Central memory CD8-positive, alpha-beta T cell (primary cell): Measurements from ENCODE around the gene CDC45.

Source experiments
- ATAC-seq: fragments of 150-1000 bp; cut with Tn5 transposase; replicated peaks from 2 replicates; pipeline ENCODE4 v1.10.0; 2022; ENCODE audit warnings: mild to moderate bottlenecking, moderate FRiP score, moderate number of reproducible peaks; ENCODE audit not compliant: poor library complexity, severe bottlenecking; ENCODE audit errors: extremely low read depth
- DNase-seq, 2 donors: peaks; one replicate each; pipeline ENCODE4 v3.0.0; 2021; ENCODE audit warnings: low spot score in 2 of 2
- H3K27ac Mint-ChIP-seq: one replicate; pipeline ENCODE4 v1.8.0; 2022; ENCODE audit warnings: low read depth, mild to moderate bottlenecking, moderate library complexity, mixed read lengths
- H3K27me3 Mint-ChIP-seq: one replicate; pipeline ENCODE4 v1.8.0; 2022; ENCODE audit warnings: mixed read lengths
- H3K36me3 Mint-ChIP-seq: one replicate; pipeline ENCODE4 v1.8.0; 2022; ENCODE audit warnings: mild to moderate bottlenecking, moderate library complexity, mixed read lengths; ENCODE audit not compliant: insufficient read depth
- H3K4me1 Mint-ChIP-seq: one replicate; pipeline ENCODE4 v1.8.0; 2022; ENCODE audit warnings: mixed read lengths
- H3K4me3 Mint-ChIP-seq: one replicate; pipeline ENCODE4 v1.8.0; 2022; ENCODE audit warnings: mild to moderate bottlenecking, moderate library complexity, mixed read lengths
- H3K9me3 Mint-ChIP-seq: one replicate; pipeline ENCODE4 v1.8.0; 2022; ENCODE audit warnings: mixed read lengths

Gene CDC45

DNA sequence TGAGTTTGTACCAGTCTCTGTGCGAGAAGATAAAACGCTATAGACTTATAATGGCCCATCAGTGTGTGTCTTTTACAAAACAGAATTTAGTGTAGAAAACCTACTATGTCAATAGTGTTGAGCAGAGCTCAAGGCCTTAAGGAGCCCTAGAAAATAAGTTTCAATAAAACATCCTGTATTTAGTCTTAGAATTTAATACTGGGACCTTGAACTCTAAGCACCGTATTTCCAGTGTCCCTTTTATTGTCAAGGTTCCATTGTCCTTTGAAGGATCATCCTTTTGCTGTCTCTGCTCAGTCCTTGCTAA, 16.6 kb downstream of the CDC45 start:
- Mint-ChIP-seq H3K9me3 (no peaks in the 10 kb centered on the region), H3K27me3 (no peaks in the 10 kb centered on the region), H3K36me3 (peaks cover 7% of the 10 kb centered on the region), H3K4me1 (no peaks in the 10 kb centered on the region), H3K4me3 (no peak overlapping the region), H3K27ac (no peak overlapping the region)
- ATAC-seq (no peak), DNase-seq (no peak)

DNA sequence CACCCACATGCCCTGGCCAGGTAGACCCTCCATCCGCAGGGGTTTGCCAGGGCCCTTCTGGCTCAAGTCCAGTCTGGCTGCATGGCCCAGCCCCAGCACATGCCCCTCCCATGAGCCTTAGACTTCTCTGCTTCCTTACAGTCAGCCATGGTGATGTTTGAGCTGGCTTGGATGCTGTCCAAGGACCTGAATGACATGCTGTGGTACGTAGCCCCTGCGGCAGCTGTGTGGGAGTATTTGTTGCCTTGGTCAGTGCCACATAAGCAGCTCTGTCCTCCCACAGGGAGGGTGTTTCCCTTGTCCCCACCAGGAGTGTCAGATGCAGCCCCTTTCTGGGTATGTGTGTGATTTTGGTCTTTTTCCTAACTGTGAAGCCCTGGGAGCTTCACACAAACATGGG, 17.5 kb downstream of the CDC45 start:
- Mint-ChIP-seq H3K9me3 (no peaks in the 10 kb centered on the region), H3K4me3 (no peak overlapping the region), H3K36me3 (peaks cover 7% of the 10 kb centered on the region), H3K27ac (no peak overlapping the region), H3K27me3 (no peaks in the 10 kb centered on the region), H3K4me1 (no peaks in the 10 kb centered on the region)
- DNase-seq: no peak
- ATAC-seq: no peak

GRCh38 chr22:19498154-19498865, 18.6 kb downstream of the CDC45 start:
- Mint-ChIP-seq H3K27ac (no peak overlapping the region), H3K9me3 (no peaks in the 10 kb centered on the region), H3K36me3 (peaks cover 7% of the 10 kb centered on the region), H3K27me3 (no peaks in the 10 kb centered on the region), H3K4me3 (no peak overlapping the region), H3K4me1 (no peaks in the 10 kb centered on the region)
- DNase-seq (no peak), ATAC-seq (no peak)

DNA sequence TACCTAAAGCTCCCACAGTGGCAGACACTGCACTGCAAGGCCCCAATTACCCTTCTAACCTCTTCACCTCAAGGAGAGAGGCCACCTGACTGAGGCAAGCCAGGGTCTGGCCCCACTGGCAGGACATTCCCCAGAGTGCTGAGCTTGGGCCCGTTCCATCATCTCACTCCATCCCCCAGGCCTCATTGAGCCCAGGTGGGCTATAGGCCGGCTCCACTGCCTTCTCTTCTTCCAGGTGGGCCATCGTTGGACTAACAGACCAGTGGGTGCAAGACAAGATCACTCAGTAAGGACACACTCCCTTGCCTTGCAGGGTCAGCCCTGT, 19.1 kb downstream of the CDC45 start:
- Mint-ChIP-seq H3K27me3 (no peaks in the 10 kb centered on the region), H3K27ac (no peak overlapping the region), H3K4me1 (no peaks in the 10 kb centered on the region), H3K36me3 (peaks cover 7% of the 10 kb centered on the region), H3K9me3 (no peaks in the 10 kb centered on the region), H3K4me3 (no peak overlapping the region)
- DNase-seq: no peak
- ATAC-seq: no peak

DNA sequence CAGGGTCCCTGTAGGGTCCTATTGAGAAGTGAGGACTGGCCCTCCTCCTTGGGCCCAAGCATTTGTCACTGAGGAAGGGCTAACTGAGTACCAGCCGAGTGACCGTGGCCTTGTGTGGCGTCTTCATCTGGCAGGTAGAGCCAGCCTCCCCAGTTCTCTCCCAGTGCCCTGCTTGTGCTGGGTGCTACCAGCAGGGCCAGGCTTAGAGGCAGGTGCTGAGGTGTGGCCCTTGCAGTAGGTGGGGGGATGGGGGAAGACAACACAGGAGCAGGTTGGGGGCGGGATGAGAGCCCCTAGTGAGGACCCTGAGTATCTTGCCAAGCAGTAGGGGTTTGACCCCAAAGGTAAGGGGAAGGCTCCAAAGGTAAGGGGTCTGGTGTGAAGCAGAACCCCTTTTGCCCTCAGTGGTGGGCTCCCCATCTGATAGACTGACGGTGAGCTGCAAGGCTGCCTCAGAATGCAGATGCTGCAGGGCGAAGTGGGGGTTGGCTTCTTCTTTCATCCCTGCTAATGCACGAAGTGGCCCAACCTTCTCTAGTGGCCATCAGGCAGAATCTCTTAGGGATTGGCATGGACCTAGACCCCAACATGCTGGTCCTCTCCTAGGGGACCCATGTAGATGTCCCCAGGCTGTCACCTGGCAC, 19.6 kb downstream of the CDC45 start:
- Mint-ChIP-seq H3K4me3 (no peak overlapping the region), H3K9me3 (no peaks in the 10 kb centered on the region), H3K27me3 (no peaks in the 10 kb centered on the region), H3K36me3 (peaks cover 7% of the 10 kb centered on the region), H3K27ac (no peak overlapping the region), H3K4me1 (no peaks in the 10 kb centered on the region)
- DNase-seq (no peak), ATAC-seq (no peak)

- no peak for DNase-seq
- H3K27ac Mint-ChIP-seq: no peak overlapping the region
- no peak for ATAC-seq
- peaks cover 7% of the 10 kb centered on the region for H3K36me3 Mint-ChIP-seq
- H3K4me1 Mint-ChIP-seq: no peaks in the 10 kb centered on the region
- H3K9me3 Mint-ChIP-seq: no peaks in the 10 kb centered on the region
- no peak overlapping the region for H3K4me3 Mint-ChIP-seq
- no peaks in the 10 kb centered on the region for H3K27me3 Mint-ChIP-seq
Observed at GRCh38 chr22:19499880-19500242, 20.1 kb downstream of the CDC45 start.

- Mint-ChIP-seq H3K27me3 (no peaks in the 10 kb centered on the region), H3K9me3 (no peaks in the 10 kb centered on the region), H3K36me3 (peaks cover 10% of the 10 kb centered on the region), H3K4me3 (no peak overlapping the region), H3K4me1 (peaks cover 10% of the 10 kb centered on the region), H3K27ac (no peak overlapping the region)
- DNase-seq: no peak
- ATAC-seq: no peak
Observed at GRCh38 chr22:19501897-19502447, 22.3 kb downstream of the CDC45 start.

DNA sequence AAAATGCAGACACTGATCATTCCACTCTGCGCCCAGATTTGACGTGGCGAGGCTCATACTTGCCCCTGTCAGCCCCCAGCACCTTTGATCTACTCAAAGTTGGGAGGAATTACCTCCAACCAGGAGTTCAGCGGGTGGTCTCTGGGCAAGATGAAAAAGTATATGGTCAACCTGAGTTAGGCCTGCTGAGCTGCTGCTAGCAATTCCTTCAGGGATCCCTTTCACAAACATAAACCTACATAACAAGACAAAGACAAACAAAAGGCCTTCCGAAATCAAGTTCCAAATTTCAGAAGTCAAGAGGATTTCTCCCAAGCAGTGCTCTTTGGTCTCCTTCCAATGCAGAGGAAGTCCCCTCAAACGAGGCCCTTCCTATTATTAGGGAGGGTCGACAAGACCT, 23.6 kb downstream of the CDC45 start:
- peaks cover 10% of the 10 kb centered on the region for H3K36me3 Mint-ChIP-seq
- no peak for ATAC-seq
- no peaks in the 10 kb centered on the region for H3K27me3 Mint-ChIP-seq
- H3K4me1 Mint-ChIP-seq: peaks cover 10% of the 10 kb centered on the region
- DNase-seq: no peak
- no peaks in the 10 kb centered on the region for H3K9me3 Mint-ChIP-seq
- H3K4me3 Mint-ChIP-seq: no peak overlapping the region
- no peak overlapping the region for H3K27ac Mint-ChIP-seq

DNA sequence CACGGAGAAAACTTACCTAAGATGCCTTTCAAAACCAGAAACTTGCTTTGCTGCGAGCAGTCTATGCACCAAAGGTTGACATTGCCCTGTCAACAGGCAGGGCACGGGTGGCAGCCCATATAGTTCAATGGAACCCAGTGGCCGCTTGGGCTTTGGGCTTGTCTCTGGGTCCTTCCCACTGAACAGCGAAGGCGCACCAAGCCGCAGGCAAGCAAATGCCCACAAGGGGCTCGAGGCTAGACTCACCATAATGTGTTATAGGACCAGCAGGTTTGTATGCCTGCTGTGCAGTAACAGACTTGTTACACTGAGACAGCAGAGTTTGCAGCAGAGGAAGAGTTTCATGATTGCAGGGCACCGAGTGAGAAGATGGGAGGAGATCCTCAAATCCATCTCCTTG, 24.1 kb downstream of the CDC45 start:
- Mint-ChIP-seq H3K27ac (no peak overlapping the region), H3K4me1 (peaks cover 10% of the 10 kb centered on the region)

DNA sequence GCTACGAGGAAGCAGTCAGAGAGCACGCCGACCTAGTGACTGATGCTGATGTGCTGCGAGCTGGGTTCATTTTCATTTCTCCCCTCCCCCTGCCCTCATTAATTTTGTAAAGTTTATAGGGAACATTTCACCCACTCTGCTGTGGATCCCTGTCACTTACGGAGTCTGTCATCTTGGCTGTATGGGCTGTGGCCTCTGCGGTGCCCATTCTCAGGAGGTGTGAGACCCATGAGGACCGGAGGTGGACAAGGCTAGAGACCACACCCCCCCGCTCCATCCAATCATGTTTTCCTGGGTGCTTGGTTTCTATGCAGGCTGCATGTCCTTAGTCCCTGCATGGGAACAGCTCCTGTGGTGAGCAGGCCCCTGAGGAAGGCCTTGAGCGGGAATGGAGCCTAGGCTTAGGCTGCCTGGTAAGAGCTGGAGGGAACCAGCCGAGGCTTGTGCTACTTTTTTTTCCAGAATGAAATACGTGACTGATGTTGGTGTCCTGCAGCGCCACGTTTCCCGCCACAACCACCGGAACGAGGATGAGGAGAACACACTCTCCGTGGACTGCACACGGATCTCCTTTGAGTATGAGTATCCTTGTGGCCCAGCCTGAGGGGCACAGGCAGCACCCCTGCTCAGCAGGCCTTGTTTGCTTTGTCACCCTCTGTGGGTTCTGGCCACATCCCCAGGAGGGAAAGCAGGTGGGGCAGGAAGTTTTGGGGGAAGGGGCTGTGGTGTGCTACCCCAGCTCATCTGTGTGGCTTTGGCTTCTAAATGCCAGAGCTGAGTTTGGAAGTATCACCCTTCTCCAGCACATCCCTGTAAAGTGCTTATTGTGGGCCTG, 25.4 kb downstream of the CDC45 start:
- Mint-ChIP-seq H3K4me3 (no peak overlapping the region), H3K4me1 (peaks cover 10% of the 10 kb centered on the region), H3K27ac (no peak overlapping the region), H3K9me3 (no peaks in the 10 kb centered on the region), H3K36me3 (peaks cover 7% of the 10 kb centered on the region), H3K27me3 (no peaks in the 10 kb centered on the region)
- ATAC-seq: no peak
- no peak for DNase-seq

More for the DNA sequence above, 24.1 kb downstream of the CDC45 start:
- no peak for ATAC-seq
- DNase-seq: no peak
- H3K9me3 Mint-ChIP-seq: no peaks in the 10 kb centered on the region
- no peak overlapping the region for H3K4me3 Mint-ChIP-seq
- peaks cover 10% of the 10 kb centered on the region for H3K36me3 Mint-ChIP-seq
- H3K27me3 Mint-ChIP-seq: no peaks in the 10 kb centered on the region

GRCh38 chr22:19505735-19506126, 26.0 kb downstream of the CDC45 start:
- Mint-ChIP-seq H3K9me3 (no peaks in the 10 kb centered on the region), H3K36me3 (peaks cover 5% of the 10 kb centered on the region), H3K4me3 (no peak overlapping the region), H3K27me3 (no peaks in the 10 kb centered on the region), H3K4me1 (peaks cover 10% of the 10 kb centered on the region), H3K27ac (no peak overlapping the region)
- DNase-seq (no peak), ATAC-seq (no peak)

GRCh38 chr22:19506212-19506611, 26.5 kb downstream of the CDC45 start:
- H3K4me1 Mint-ChIP-seq: peaks cover 10% of the 10 kb centered on the region
- H3K27ac Mint-ChIP-seq: no peak overlapping the region

DNA sequence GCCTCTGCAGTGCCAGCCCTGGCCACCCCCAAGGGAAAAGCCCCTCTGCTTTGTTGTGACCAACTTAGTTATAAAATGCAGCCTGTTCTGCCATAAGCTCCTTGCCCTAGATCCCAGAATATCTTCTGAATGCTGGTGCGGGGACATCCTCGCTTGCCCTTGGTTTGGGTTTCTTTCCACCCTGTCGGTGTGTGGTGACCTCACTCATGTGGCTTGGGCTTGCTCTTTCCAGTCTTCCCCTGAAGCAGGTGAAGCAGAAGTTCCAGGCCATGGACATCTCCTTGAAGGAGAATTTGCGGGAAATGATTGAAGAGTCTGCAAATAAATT, 27.8 kb downstream of the CDC45 start:
- no peak overlapping the region for H3K4me3 Mint-ChIP-seq
- peaks cover 3% of the 10 kb centered on the region for H3K36me3 Mint-ChIP-seq
- no peaks in the 10 kb centered on the region for H3K27me3 Mint-ChIP-seq
- DNase-seq: no peak
- peaks cover 10% of the 10 kb centered on the region for H3K4me1 Mint-ChIP-seq
- no peak for ATAC-seq
- H3K27ac Mint-ChIP-seq: no peak overlapping the region
- H3K9me3 Mint-ChIP-seq: no peaks in the 10 kb centered on the region

More at GRCh38 chr22:19506212-19506611, 26.5 kb downstream of the CDC45 start:
- H3K36me3 Mint-ChIP-seq: peaks cover 3% of the 10 kb centered on the region
- no peaks in the 10 kb centered on the region for H3K9me3 Mint-ChIP-seq
- ATAC-seq (no peak), DNase-seq (no peak)
- H3K4me3 Mint-ChIP-seq: no peak overlapping the region
- no peaks in the 10 kb centered on the region for H3K27me3 Mint-ChIP-seq
